Measurements from ENCODE around the gene MAB21L4.

MAB21L4 gene

DNA sequence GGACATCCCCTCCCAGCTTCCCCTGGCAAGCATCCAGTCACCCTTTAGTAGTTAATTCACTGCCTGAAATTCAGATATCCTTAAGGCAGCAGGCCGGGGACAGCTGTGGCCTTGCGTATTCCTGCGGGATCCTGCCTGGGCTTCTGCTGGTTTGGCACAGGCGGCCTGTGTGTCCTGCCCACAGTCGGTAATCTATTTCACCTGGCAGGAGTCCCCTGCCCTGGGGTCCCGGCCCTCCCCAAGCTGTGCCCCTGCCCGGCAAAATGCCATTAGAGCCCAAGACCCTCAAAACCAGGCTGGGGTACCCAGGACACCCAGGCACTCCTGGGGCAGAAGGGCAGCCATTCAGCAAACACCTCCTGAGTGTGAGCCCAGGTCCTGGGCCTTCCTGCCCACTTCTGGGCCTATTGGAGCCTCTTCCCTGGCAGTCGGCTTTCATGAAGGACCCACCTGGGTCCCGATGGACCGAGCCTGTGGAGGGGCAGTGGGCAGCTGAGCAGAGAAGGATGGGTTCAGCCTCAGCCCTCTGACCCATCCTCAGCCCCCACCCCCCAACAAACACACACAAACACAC, 21.8 kb upstream of the MAB21L4 start:
- in situ Hi-C loops (cut with HindIII; ENCODE audit: low pct_ligation_motif_present, low sequenced_read_pairs), result no loop called here
- no peaks in the 10 kb centered on the region for H3K27me3 ChIP-seq (replicated peaks)
- DNase-seq, result no peak
- H3K27ac ChIP-seq, result no peak overlapping the region
- TF ChIP-seq, protein P1, sequence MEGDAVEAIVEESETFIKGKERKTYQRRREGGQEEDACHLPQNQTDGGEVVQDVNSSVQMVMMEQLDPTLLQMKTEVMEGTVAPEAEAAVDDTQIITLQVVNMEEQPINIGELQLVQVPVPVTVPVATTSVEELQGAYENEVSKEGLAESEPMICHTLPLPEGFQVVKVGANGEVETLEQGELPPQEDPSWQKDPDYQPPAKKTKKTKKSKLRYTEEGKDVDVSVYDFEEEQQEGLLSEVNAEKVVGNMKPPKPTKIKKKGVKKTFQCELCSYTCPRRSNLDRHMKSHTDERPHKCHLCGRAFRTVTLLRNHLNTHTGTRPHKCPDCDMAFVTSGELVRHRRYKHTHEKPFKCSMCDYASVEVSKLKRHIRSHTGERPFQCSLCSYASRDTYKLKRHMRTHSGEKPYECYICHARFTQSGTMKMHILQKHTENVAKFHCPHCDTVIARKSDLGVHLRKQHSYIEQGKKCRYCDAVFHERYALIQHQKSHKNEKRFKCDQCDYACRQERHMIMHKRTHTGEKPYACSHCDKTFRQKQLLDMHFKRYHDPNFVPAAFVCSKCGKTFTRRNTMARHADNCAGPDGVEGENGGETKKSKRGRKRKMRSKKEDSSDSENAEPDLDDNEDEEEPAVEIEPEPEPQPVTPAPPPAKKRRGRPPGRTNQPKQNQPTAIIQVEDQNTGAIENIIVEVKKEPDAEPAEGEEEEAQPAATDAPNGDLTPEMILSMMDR (IDR thresholded peaks at IDR 0.05; ENCODE audit: low read depth, low read length, missing control alignments), result no peak
- H3K36me3 ChIP-seq (replicated peaks), result no peaks in the 10 kb centered on the region
- H3K4me3 ChIP-seq (ENCODE audit: low read depth, low read length), result no peak overlapping the region

DNA sequence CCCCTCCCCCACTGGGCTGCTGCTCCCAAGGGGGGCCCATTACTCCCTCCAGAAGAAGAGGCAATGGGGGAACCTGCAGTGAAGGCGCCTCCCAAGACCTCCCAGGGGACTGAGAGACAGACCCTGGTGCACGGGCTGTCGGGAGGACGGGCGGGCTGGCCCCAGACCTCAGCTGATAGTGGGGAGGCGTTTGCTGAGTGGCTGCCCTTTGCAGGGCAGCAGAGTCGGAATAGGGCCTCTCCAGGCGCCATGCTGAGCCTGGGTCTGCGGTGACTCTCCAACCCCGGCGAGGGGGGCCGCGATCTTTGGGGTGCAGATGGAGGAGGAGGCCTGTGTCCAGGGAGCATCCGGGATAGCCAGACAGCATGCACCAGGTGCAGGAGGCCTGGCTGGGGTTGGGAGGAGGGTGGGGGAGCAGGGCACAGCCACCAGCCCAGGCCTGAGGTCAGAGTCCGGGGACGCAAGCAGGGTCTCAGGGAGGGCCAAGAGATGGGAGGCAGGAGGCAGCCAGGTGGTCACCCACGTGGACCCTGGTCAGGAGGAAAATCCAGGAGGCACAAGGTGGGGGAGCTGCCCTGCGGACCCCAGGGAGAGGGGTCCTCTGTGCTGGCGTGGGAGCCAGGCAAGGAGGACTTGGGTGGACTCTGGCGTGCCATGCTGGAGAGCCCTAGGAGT, 21.2 kb upstream of the MAB21L4 start:
- Histone ChIP-seq H3K27ac (no peak overlapping the region), H3K4me3 (ENCODE audit: low read depth, low read length) (no peak overlapping the region), H3K36me3 (replicated peaks) (no peaks in the 10 kb centered on the region), H3K27me3 (replicated peaks) (no peaks in the 10 kb centered on the region)
- in situ Hi-C loops (cut with HindIII; ENCODE audit: low pct_ligation_motif_present, low sequenced_read_pairs), result no loop called here
- DNase-seq, result no peak
- TF ChIP-seq, protein P1 (IDR thresholded peaks at IDR 0.05; ENCODE audit: low read depth, low read length, missing control alignments), result no peak

- DNase-seq, result peak; percentile 30
- Histone ChIP-seq H3K4me3 (ENCODE audit: low read depth, low read length) (no peak overlapping the region), H3K27ac (no peak overlapping the region), H3K27me3 (replicated peaks) (peaks cover 2% of the 10 kb centered on the region), H3K36me3 (replicated peaks) (no peaks in the 10 kb centered on the region)
- in situ Hi-C loops (cut with HindIII; ENCODE audit: low pct_ligation_motif_present, low sequenced_read_pairs), result no loop called here
- TF ChIP-seq, protein P1 (IDR thresholded peaks at IDR 0.05; ENCODE audit: low read depth, low read length, missing control alignments), result no peak
These were observed 20.6 kb upstream of the MAB21L4 start for GRCh38 chr2:240916571-240917008.

GRCh38 chr2:240915526-240916341, 19.8 kb upstream of the MAB21L4 start:
- no peaks in the 10 kb centered on the region for H3K36me3 ChIP-seq (replicated peaks)
- H3K4me3 ChIP-seq (ENCODE audit: low read depth, low read length), result no peak overlapping the region
- peaks cover 2% of the 10 kb centered on the region for H3K27me3 ChIP-seq (replicated peaks)
- in situ Hi-C loops (cut with HindIII; ENCODE audit: low pct_ligation_motif_present, low sequenced_read_pairs), result no loop called here
- no peak for DNase-seq
- TF ChIP-seq, protein P1 (IDR thresholded peaks at IDR 0.05; ENCODE audit: low read depth, low read length, missing control alignments), result no peak
- no peak overlapping the region for H3K27ac ChIP-seq

- H3K27ac ChIP-seq, result no peak overlapping the region
- in situ Hi-C loops (cut with HindIII; ENCODE audit: low pct_ligation_motif_present, low sequenced_read_pairs), result no loop called here
- no peak overlapping the region for H3K4me3 ChIP-seq (ENCODE audit: low read depth, low read length)
- DNase-seq, result no peak
- peaks cover 2% of the 10 kb centered on the region for H3K27me3 ChIP-seq (replicated peaks)
- TF ChIP-seq, protein P1 (IDR thresholded peaks at IDR 0.05; ENCODE audit: low read depth, low read length, missing control alignments), result no peak
- no peaks in the 10 kb centered on the region for H3K36me3 ChIP-seq (replicated peaks)
These were observed 18.9 kb upstream of the MAB21L4 start for GRCh38 chr2:240914645-240915525.
